HG03460 (cell line): ENCODE measurements around the gene CDHR4.

Experiments
- ATAC-seq: cut with Tn5 transposase; IDR thresholded peaks from one replicate; pipeline ENCODE4 v1.9.1; 2021; ENCODE audit not compliant: unreplicated experiment

CDHR4 gene

DNA sequence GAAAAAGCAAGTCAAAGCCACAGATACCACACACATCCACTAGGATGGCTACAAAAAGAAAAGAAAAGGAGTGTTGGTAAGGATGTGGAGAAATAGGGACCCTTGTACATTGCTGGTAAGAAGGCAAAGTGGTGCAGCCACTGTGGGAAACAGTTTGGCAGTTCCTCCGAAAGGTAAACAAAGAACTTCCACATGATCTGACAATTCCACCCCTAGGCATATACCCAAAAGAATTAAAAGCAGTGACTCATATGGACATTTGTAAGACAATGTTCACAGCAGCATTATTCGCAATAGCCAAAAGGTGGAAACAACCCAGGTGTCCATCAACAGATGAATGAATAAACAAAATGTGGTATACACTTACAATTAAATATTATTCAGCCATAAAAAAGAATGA, 53.7 kb downstream of the CDHR4 start:
- no peak for ATAC-seq
